Measurements from ENCODE around the gene EEF1B2. TPM values are rescaled to one million over a fixed set of nuclear protein-coding genes. Genes with fewer than 3 reads are reported as not detected.

EEF1B2 gene
- total RNA-seq, 1 donor from 2014 or later: 603 TPM

DNA sequence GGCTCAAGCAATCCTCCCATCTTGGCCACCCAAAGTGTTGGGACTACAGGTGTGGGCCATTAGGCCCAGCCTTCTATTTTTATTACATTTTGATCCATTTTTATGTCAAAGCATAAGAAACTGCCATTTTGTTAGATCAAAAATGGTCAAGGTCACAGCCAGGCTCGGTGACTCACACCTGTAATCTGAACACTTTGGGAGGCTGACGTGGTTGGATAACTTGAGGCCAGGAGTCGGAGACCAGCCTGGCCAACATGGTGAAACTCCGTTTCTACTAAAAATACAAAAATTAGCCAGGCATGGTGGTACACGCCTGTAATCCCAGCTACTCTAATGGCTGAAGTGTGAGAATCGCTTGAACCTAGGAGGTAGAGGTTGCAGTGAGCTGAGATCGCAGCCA is 49.2 kb downstream of the EEF1B2 start:
- no peaks in the 10 kb centered on the region for H3K36me3 ChIP-seq (ENCODE audit: control insufficient read depth in 3 of 3, insufficient read depth in 3 of 3, low read length in 3 of 3)
- peaks cover 0 to 3% (median 0%) of the 10 kb centered on the region in 3 donors for H3K27me3 ChIP-seq (ENCODE audit: control insufficient read depth in 3 of 3, insufficient read depth in 3 of 3, low read length in 3 of 3)
- H3K27ac ChIP-seq (ENCODE audit: low read depth, low read length): no peak overlapping the region
- H3K4me3 ChIP-seq (ENCODE audit: low read length in 3 of 3): no peak overlapping the region
- no peak overlapping the region for H3K9ac ChIP-seq (ENCODE audit: low read depth in 1 of 3, low read length in 3 of 3)
- H3K4me1 ChIP-seq (ENCODE audit: control insufficient read depth in 3 of 3, insufficient read depth in 3 of 3, low read length in 3 of 3): peaks cover 0 to 5% (median 0%) of the 10 kb centered on the region in 3 donors
- H3K9me3 ChIP-seq (ENCODE audit: control insufficient read depth in 3 of 3, low read length in 3 of 3): no peaks in the 10 kb centered on the region

DNA sequence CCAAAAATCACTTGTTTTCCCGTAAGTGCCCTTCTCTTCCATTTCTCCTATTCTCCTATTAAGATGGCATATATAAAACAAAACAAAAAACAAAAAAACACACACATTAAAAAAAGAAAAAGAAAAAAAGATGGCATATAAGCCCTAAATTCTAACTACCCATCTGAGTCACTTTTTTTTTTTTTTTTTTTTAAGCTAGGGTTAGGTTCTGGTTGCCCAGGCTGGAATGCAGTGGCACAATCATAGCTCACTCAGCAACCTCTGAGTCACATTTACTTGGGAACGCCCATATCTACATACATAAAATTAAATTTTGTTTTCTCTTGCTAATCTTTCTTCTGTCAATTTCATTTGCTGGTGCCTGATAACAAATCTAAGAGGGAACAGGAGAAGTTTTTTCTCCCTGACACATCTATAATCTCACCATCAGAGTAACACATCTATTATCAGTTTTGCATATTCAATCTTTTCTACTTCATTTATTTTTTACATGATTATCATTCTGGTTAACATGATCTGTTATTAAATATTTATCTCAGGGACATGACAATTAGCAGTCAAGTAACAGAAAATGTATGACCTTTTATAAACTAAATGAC is 52.1 kb downstream of the EEF1B2 start:
- H3K4me1 ChIP-seq (ENCODE audit: control insufficient read depth in 3 of 3, insufficient read depth in 3 of 3, low read length in 3 of 3): peaks cover 0 to 5% (median 0%) of the 10 kb centered on the region in 3 donors
- H3K9me3 ChIP-seq (ENCODE audit: control insufficient read depth in 3 of 3, low read length in 3 of 3): no peaks in the 10 kb centered on the region
- H3K27me3 ChIP-seq (ENCODE audit: control insufficient read depth in 3 of 3, insufficient read depth in 3 of 3, low read length in 3 of 3): peaks cover 0 to 3% (median 0%) of the 10 kb centered on the region in 3 donors
- H3K4me3 ChIP-seq (ENCODE audit: low read length in 3 of 3): no peak overlapping the region
- no peak overlapping the region for H3K9ac ChIP-seq (ENCODE audit: low read depth in 1 of 3, low read length in 3 of 3)
- no peak overlapping the region for H3K27ac ChIP-seq (ENCODE audit: low read depth, low read length)
- H3K36me3 ChIP-seq (ENCODE audit: control insufficient read depth in 3 of 3, insufficient read depth in 3 of 3, low read length in 3 of 3): no peaks in the 10 kb centered on the region

Small RNA genes lying within 50 kb of the gene (small RNA-seq; reads per million reads assigned to genes)
- gene RF00134 (not detected), gene RF02271 (not detected), gene SNORA41 (not detected), gene SNORD51 (0.37 reads per million, percentile 46 among the genes with 10 or more reads in this experiment)

Other genes starting within 250 kb of the EEF1B2 start
- gene INO80D, start 73.7 kb upstream of the EEF1B2 start, total RNA-seq: 9.9 TPM
- gene NDUFS1, start 451 bp upstream of the EEF1B2 start, total RNA-seq: 93.9 TPM
- 12.0 TPM for gene ZDBF2, start 114.8 kb downstream of the EEF1B2 start, total RNA-seq